PFSK-1 (cell line): ENCODE measurements around the gene SESN2.

Experiments used
- FOXP2 ChIP-seq: optimal IDR thresholded peaks from 2 replicates; pipeline ENCODE3; 2011; ENCODE audit warnings: borderline replicate concordance, control low read depth, inconsistent platforms; ENCODE audit not compliant: insufficient read depth; ENCODE audit errors: extremely low read length, extremely low read depth
- POLR2AphosphoS5 ChIP-seq: IDR thresholded peaks from 2 replicates; pipeline ENCODE4 v1.6.1; 2012; ENCODE audit warnings: low read depth, mild to moderate bottlenecking, control low read depth, low read length, moderate library complexity
- REST ChIP-seq, 2 experiments: IDR thresholded peaks; 2 replicates each; pipeline versions ENCODE4 v1.6.1 to v1.8.0; 2011 to 2012; ENCODE audit warnings: low read depth in 2 of 2, low read length in 2 of 2, control low read depth in 1 of 2, inconsistent platforms in 1 of 2, mild to moderate bottlenecking in 1 of 2, moderate library complexity in 1 of 2; ENCODE audit not compliant: insufficient read depth in 1 of 2
- SIN3A ChIP-seq: IDR thresholded peaks from 2 replicates; pipeline ENCODE4 v1.6.1; 2012; ENCODE audit warnings: mild to moderate bottlenecking, low read length, moderate library complexity, borderline replicate concordance; ENCODE audit not compliant: insufficient read depth
- TAF1 ChIP-seq: IDR thresholded peaks from 2 replicates; pipeline ENCODE4 v1.6.1; 2012; ENCODE audit warnings: low read length, control low read depth, borderline replicate concordance; ENCODE audit not compliant: insufficient read depth

SESN2 gene

DNA sequence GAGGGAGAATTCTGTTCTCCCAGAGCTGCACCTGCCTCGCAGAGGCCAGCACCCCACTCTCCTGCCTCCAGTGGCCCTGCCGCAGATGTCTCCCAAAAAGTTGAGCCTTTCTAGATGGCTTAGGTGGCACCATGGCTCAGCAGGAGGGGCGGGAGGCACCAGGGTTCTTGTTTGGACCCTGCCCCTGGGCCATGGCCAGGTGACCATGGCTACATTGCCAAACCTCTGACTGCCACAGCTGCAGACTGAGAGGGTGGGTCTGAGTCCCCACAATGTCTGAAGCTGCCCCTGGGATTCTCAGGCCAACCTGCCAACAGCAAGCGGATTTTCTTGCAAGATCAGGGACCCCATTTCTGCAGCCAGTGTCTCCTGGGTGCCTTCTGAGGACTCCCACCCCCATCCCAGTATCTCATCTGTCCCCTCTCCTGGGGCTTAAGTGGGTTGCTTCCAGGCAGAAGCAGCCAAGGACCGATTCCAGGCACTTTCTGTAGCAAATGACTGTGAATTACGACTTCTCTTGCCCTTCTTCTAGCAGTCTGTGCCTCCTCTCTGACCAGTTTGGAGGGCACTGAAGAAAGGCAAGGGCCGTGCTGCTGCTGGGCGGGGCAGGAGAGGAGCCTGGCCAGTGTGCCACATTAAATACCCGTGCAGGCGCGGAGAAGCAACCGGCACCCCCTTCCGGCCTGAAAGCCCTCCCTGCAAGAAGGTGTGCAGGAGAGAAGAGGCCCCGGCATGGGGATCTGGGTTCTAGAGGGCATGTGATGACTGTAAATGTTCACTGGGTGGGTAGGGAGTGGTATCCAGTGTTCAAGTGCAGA, 22.5 kb downstream of the SESN2 start:
- TF ChIP-seq FOXP2 (no peak), REST (IDR thresholded peaks at IDR 0.05; ENCODE audit: insufficient read depth in 1 of 2, low read depth in 2 of 2, low read length in 2 of 2) (no peak), TAF1 (no peak), POLR2AphosphoS5 (no peak), SIN3A (no peak)

GRCh38 chr1:28282426-28283407, 23.4 kb downstream of the SESN2 start:
- TF ChIP-seq TAF1 (no peak), FOXP2 (no peak), POLR2AphosphoS5 (no peak), REST (IDR thresholded peaks at IDR 0.05; ENCODE audit: insufficient read depth in 1 of 2, low read depth in 2 of 2, low read length in 2 of 2) (no peak), SIN3A (no peak)

DNA sequence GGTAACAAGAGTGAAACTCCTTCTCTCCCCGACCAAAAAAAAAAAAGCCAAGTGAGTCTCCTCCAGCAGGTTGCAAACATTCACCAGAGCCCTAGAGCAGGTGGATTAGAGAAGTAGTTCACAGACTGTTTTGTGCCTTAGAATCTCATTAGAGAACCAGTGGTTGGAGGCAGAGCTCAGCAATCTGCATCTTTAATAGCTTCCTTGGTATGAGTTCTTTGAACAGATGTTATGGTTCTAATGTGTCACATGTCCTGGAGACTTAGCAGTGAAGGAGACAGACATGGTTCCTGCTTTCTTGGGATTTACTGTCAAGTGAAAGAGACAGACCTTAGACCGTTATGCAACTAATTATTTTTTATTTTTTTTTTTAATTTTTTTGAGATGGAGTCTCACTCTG, 26.8 kb downstream of the SESN2 start:
- TF ChIP-seq SIN3A (no peak), FOXP2 (no peak), POLR2AphosphoS5 (no peak), TAF1 (no peak), REST (IDR thresholded peaks at IDR 0.05; ENCODE audit: insufficient read depth in 1 of 2, low read depth in 2 of 2, low read length in 2 of 2) (no peak)

DNA sequence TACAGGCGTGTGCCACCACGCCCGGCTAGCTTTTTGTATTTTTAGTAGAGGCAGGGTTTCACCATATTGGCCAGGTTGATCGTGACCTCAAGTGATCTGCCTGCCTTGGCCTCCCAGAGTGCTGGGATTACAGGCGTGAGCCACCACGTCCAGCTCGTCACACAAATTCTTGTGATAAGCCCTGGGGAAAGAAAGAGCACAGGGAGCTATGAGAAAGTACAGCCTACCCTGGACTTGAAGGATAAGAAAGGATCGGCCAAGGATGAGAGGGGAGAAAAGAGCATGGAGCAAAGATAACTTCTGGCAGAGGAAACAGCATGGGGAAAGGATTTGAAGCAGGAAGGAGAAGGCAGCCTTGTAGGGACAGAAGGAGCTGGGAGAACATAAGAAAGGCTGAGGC, 29.2 kb downstream of the SESN2 start:
- no peak for TF ChIP-seq POLR2AphosphoS5
- no peak for TF ChIP-seq TAF1
- TF ChIP-seq REST (IDR thresholded peaks at IDR 0.05; ENCODE audit: insufficient read depth in 1 of 2, low read depth in 2 of 2, low read length in 2 of 2) = no peak
- no peak for TF ChIP-seq FOXP2
- no peak for TF ChIP-seq SIN3A
